Loucy (cell line): Measurements from ENCODE around the gene SEMA6D.

Experiments used
- H2AFZ ChIP-seq: fragments of 200-600 bp; sonication (generic); 2 replicates; pipeline ENCODE4 v1.6.0; 2016; ENCODE audit warnings: antibody characterized with exemption, mild to moderate bottlenecking, low read length, moderate library complexity
- H3F3A ChIP-seq: fragments of 200-600 bp; 2 replicates; pipeline ENCODE4 v1.6.0; 2016; ENCODE audit warnings: antibody characterized with exemption, low read depth, mild to moderate bottlenecking
- H3K27me3 ChIP-seq: fragments of 200-600 bp; sonication (generic); 2 replicates; pipeline ENCODE4 v1.6.1; 2014; ENCODE audit warnings: low read length, mild to moderate bottlenecking; ENCODE audit not compliant: insufficient read depth, poor library complexity, severe bottlenecking
- H3K36me3 ChIP-seq: fragments of 200-600 bp; sonication (generic); 2 replicates; pipeline ENCODE4 v1.6.1; 2016; ENCODE audit warnings: low read length; ENCODE audit not compliant: insufficient read depth
- H3K4me1 ChIP-seq: fragments of 200-600 bp; sonication (generic); 2 replicates; pipeline ENCODE4 v1.5.1; 2014; ENCODE audit warnings: low read length, mild to moderate bottlenecking; ENCODE audit not compliant: insufficient read depth, poor library complexity, severe bottlenecking
- H3K4me2 ChIP-seq: fragments of 200-600 bp; sonication (generic); 2 replicates; pipeline ENCODE4 v1.6.0; 2014; ENCODE audit warnings: antibody characterized with exemption, low read length, low read depth, mild to moderate bottlenecking; ENCODE audit not compliant: poor library complexity, severe bottlenecking
- H3K4me3 ChIP-seq: fragments of 200-600 bp; sonication (generic); 2 replicates; pipeline ENCODE4 v1.5.1; 2014; ENCODE audit warnings: low read length, mild to moderate bottlenecking, mixed read lengths; ENCODE audit not compliant: poor library complexity, severe bottlenecking
- H3K79me2 ChIP-seq: fragments of 200-600 bp; sonication (generic); 2 replicates; pipeline ENCODE4 v1.6.1; 2014; ENCODE audit warnings: low read length; ENCODE audit not compliant: insufficient read depth
- H3K9ac ChIP-seq: fragments of 200-600 bp; sonication (generic); 2 replicates; pipeline ENCODE4 v1.6.0; 2014; ENCODE audit warnings: mild to moderate bottlenecking, low read depth, low read length, moderate library complexity; ENCODE audit not compliant: poor library complexity, severe bottlenecking
- H3K9me2 ChIP-seq: fragments of 200-600 bp; sonication (generic); replicated peaks from 2 replicates; pipeline ENCODE4 v1.6.1; 2016; ENCODE audit warnings: low read depth, low read length, mixed read lengths
- H3K9me3 ChIP-seq: fragments of 200-600 bp; sonication (generic); 2 replicates; pipeline ENCODE4 v1.6.1; 2014; ENCODE audit warnings: mild to moderate bottlenecking, antibody characterized with exemption, low read length, low read depth; ENCODE audit not compliant: insufficient read depth
- H4K20me1 ChIP-seq: fragments of 200-600 bp; sonication (generic); 2 replicates; pipeline ENCODE4 v1.6.0; 2014; ENCODE audit warnings: antibody characterized with exemption, low read length, mild to moderate bottlenecking; ENCODE audit not compliant: insufficient read depth, poor library complexity, severe bottlenecking
- CTCF ChIP-seq: fragments of 200-600 bp; sonication (generic); conservative IDR thresholded peaks from 2 replicates; pipeline ENCODE4 v1.5.1; 2014; ENCODE audit warnings: mild to moderate bottlenecking, antibody characterized with exemption, low read length
- EZH2phosphoT487 ChIP-seq: fragments of 200-600 bp; IDR thresholded peaks from 2 replicates; pipeline ENCODE4 v1.6.1; 2018; ENCODE audit warnings: antibody characterized with exemption, mild to moderate bottlenecking, moderate library complexity, borderline replicate concordance

The SEMA6D gene

GRCh38 chr15:47753591-47753990 lies 36.3 kb downstream of the SEMA6D start:
- no peak overlapping the region for H3K4me2 ChIP-seq
- H3K27me3 ChIP-seq = no peaks in the 10 kb centered on the region
- no peaks in the 10 kb centered on the region for H4K20me1 ChIP-seq
- TF ChIP-seq EZH2phosphoT487 (no peak), CTCF (no peak)
- H3K9ac ChIP-seq = no peak overlapping the region
- H3K4me3 ChIP-seq = no peak overlapping the region
- no peaks in the 10 kb centered on the region for H3F3A ChIP-seq
- no peaks in the 10 kb centered on the region for H3K4me1 ChIP-seq
- H3K79me2 ChIP-seq = no peaks in the 10 kb centered on the region
- no peaks in the 10 kb centered on the region for H3K9me2 ChIP-seq
- H2AFZ ChIP-seq = no peak overlapping the region
- peaks cover 5% of the 10 kb centered on the region; the same call in 1 of the 2 replicates for H3K9me3 ChIP-seq
- H3K36me3 ChIP-seq = no peaks in the 10 kb centered on the region

- no peaks in the 10 kb centered on the region for H3K79me2 ChIP-seq
- H3K9me2 ChIP-seq = no peaks in the 10 kb centered on the region
- no peak overlapping the region for H3K4me3 ChIP-seq
- no peaks in the 10 kb centered on the region for H3F3A ChIP-seq
- peaks cover 5% of the 10 kb centered on the region; the same call in 1 of the 2 replicates for H3K9me3 ChIP-seq
- TF ChIP-seq CTCF (no peak), EZH2phosphoT487 (no peak)
- H3K9ac ChIP-seq = no peak overlapping the region
- H3K4me1 ChIP-seq = no peaks in the 10 kb centered on the region
- H3K36me3 ChIP-seq = no peaks in the 10 kb centered on the region
- no peaks in the 10 kb centered on the region for H4K20me1 ChIP-seq
- H3K27me3 ChIP-seq = no peaks in the 10 kb centered on the region
- H2AFZ ChIP-seq = no peak overlapping the region
- no peak overlapping the region for H3K4me2 ChIP-seq
These were observed 37.0 kb downstream of the SEMA6D start for GRCh38 chr15:47754312-47754711.

- H3K4me1 ChIP-seq = no peaks in the 10 kb centered on the region
- TF ChIP-seq EZH2phosphoT487 (no peak), CTCF (no peak)
- no peak overlapping the region for H3K9ac ChIP-seq
- H4K20me1 ChIP-seq = no peaks in the 10 kb centered on the region
- no peaks in the 10 kb centered on the region for H3K27me3 ChIP-seq
- no peaks in the 10 kb centered on the region for H3F3A ChIP-seq
- no peaks in the 10 kb centered on the region for H3K9me2 ChIP-seq
- H3K36me3 ChIP-seq = no peaks in the 10 kb centered on the region
- no peak overlapping the region for H3K4me2 ChIP-seq
- H3K4me3 ChIP-seq = no peak overlapping the region
- H2AFZ ChIP-seq = no peak overlapping the region
- H3K79me2 ChIP-seq = no peaks in the 10 kb centered on the region
- H3K9me3 ChIP-seq = peaks cover 5% of the 10 kb centered on the region; the same call in 1 of the 2 replicates
These were observed 38.6 kb downstream of the SEMA6D start for GRCh38 chr15:47755941-47756340.
